ENCODE data around the gene IGSF22.

The IGSF22 gene

DNA sequence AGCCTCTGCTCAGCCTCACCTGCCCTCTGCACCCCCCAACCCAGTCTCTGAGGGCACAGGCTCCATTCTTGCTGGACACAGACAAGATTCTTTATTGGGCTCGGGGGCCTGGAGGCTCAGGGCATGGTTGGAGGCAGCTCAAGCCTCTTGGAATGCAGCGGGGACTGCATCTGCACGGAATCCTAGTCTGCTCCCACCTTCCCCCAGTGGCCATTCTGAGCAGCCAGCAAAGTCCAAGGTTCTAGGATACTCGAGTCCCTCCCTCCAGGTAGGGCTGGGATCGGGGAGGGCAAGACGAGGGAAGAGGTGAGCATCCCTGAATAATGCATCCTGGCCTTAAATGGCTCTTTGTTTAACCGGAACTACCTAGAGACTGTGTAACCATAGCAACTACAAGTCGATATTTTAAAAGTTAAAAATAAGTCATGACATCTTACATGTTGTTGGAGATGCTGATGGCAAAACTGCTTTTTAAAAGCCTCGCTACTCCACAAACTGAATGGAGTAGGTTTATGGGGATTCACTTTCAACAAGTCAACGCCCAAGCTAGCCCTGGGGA lies 10.7 kb upstream of the IGSF22 start:
- Histone ChIP-seq H3K4me3 (no peak overlapping the region), H3K9me3 (no peaks in the 10 kb centered on the region), H3K4me1 (no peaks in the 10 kb centered on the region), H3K27me3 (peaks cover 0 to 5% of the 10 kb centered on the region in 2 donors), H3K36me3 (no peaks in the 10 kb centered on the region), H3K27ac (no peak overlapping the region)
- TF ChIP-seq, protein P1, sequence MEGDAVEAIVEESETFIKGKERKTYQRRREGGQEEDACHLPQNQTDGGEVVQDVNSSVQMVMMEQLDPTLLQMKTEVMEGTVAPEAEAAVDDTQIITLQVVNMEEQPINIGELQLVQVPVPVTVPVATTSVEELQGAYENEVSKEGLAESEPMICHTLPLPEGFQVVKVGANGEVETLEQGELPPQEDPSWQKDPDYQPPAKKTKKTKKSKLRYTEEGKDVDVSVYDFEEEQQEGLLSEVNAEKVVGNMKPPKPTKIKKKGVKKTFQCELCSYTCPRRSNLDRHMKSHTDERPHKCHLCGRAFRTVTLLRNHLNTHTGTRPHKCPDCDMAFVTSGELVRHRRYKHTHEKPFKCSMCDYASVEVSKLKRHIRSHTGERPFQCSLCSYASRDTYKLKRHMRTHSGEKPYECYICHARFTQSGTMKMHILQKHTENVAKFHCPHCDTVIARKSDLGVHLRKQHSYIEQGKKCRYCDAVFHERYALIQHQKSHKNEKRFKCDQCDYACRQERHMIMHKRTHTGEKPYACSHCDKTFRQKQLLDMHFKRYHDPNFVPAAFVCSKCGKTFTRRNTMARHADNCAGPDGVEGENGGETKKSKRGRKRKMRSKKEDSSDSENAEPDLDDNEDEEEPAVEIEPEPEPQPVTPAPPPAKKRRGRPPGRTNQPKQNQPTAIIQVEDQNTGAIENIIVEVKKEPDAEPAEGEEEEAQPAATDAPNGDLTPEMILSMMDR (IDR thresholded peaks at IDR 0.05): no peak
- no peak for DNase-seq
- intact Hi-C loops (cut with DNase I; ENCODE audit: low total_unique reads): no loop called here

- intact Hi-C loops (cut with DNase I; ENCODE audit: low total_unique reads): no loop called here
- no peak overlapping the region for H3K4me3 ChIP-seq
- H3K27ac ChIP-seq: no peak overlapping the region
- H3K36me3 ChIP-seq: no peaks in the 10 kb centered on the region
- TF ChIP-seq, protein P1 (IDR thresholded peaks at IDR 0.05): no peak
- H3K9me3 ChIP-seq: no peaks in the 10 kb centered on the region
- H3K4me1 ChIP-seq: no peaks in the 10 kb centered on the region
- peaks cover 0 to 5% of the 10 kb centered on the region in 2 donors for H3K27me3 ChIP-seq
- no peak for DNase-seq
These were observed 7.2 kb upstream of the IGSF22 start for GRCh38 chr11:18733202-18733601.

DNA sequence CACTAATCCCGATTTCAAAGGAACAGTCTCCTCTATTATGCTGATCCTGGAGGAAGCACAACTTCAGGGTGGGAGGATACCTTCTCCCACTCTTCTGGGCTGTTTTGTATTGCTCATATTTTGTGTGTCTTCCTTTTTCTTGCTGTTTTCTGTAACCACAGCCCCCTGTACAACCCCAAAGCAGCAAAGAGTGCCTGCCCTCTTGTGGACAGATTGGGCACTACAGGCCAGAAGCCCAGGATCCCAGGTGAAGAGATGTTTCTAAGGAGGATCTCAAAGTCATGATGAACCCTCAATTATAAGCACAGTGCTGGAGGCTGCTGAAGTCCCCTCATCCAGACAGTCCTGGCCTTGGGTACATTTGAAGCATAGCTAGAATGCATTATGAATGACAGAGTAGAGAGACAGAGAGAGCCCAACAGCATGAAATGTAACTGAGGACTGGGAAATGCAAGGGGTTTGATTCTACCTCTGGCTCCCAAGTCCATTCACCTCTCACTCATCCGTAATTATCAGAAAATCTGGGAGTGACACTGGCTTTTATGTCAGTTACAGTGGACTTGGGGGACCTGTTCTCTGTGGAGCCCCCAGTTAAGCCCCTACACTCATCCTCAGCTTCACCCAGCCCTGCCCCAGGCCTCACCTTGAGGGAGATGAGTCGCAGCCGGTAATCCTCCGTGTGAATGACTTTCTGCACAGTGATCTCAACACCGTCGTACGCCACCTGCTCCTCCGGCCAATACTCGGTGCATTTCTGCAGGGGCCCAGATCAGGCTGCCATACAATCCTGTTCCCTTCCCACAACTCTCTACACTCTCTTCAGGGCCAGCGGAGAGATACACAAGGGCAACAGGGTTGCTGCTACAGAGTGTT lies 6.2 kb upstream of the IGSF22 start:
- intact Hi-C loops (cut with DNase I; ENCODE audit: low total_unique reads): no loop called here

DNA sequence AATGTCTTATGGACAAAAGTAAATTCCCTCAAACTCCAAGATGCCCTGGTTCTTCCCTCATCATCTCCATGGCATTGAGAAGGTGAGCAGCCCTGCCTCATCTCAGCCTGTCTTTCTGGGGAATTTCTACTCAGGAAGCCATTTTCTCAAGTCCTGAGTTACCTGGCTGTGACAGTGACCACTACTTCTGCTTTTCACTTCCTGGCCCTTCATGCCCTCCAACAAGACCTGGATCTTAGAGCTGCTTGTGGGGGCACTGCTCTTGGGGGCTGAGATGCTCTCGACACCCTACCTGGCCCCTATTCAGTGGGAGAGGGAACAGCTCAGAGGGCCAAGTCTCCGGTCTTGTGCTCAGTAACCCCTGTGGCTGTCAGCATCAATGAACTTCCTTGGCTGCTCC lies 5.5 kb upstream of the IGSF22 start:
- Histone ChIP-seq H3K27ac (no peak overlapping the region), H3K9me3 (no peaks in the 10 kb centered on the region), H3K4me3 (no peak overlapping the region), H3K4me1 (no peaks in the 10 kb centered on the region), H3K36me3 (no peaks in the 10 kb centered on the region), H3K27me3 (peaks cover 0 to 1% of the 10 kb centered on the region in 2 donors)
- intact Hi-C loops (cut with DNase I; ENCODE audit: low total_unique reads): no loop called here
- DNase-seq: no peak
- TF ChIP-seq, protein P1 (IDR thresholded peaks at IDR 0.05): no peak

More for the DNA sequence above, 6.2 kb upstream of the IGSF22 start:
- Histone ChIP-seq H3K36me3 (no peaks in the 10 kb centered on the region), H3K9me3 (no peaks in the 10 kb centered on the region), H3K27ac (no peak overlapping the region), H3K4me3 (no peak overlapping the region), H3K27me3 (peaks cover 0 to 3% of the 10 kb centered on the region in 2 donors), H3K4me1 (no peaks in the 10 kb centered on the region)
- TF ChIP-seq, protein P1 (IDR thresholded peaks at IDR 0.05): peak; percentile 78 to 97
- DNase-seq: peak in 1 of 2 donors; percentile 67

DNA sequence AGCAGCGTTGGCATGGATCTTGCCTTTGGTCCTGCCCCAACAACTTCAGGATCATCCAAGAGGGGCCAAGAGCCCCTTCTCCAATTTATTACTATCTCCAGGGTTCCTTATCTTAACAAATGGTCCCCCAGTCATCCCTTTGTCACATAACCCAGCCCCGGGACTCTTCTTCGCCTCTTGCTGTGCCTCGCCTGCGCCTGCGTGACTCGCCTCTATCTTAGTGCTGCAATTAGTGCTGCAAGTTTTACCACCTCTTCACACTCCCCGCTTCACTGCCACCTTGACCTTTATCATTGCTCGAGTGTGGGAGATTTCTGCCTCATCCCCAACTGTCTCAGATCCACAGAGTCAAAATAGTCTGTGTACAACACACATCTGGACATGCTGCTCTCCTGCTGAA lies 4.0 kb upstream of the IGSF22 start:
- no peak overlapping the region for H3K4me3 ChIP-seq

More for the DNA sequence above, 4.0 kb upstream of the IGSF22 start:
- intact Hi-C loops (cut with DNase I; ENCODE audit: low total_unique reads): no loop called here
- peaks cover 0 to 3% of the 10 kb centered on the region in 2 donors for H3K27me3 ChIP-seq
- H3K27ac ChIP-seq: no peak overlapping the region
- no peaks in the 10 kb centered on the region for H3K36me3 ChIP-seq
- no peaks in the 10 kb centered on the region for H3K4me1 ChIP-seq
- TF ChIP-seq, protein P1 (IDR thresholded peaks at IDR 0.05): no peak
- DNase-seq: no peak
- H3K9me3 ChIP-seq: no peaks in the 10 kb centered on the region
